Peyer's patch (tissue), 4 donors: ENCODE results near the gene VPS4B.

Source experiments
- CTCF ChIP-seq, 6 experiments: fragments of 450-650 bp in 4 of 6; fragments of 200-600 bp in 2 of 6; sonication (generic) in 1 of 6; IDR thresholded peaks; one replicate each; pipeline ENCODE4 v1.5.1; 2017 to 2019; ENCODE audit warnings: antibody characterized with exemption in 6 of 6, mild to moderate bottlenecking in 3 of 6, moderate library complexity in 1 of 6
- POLR2A ChIP-seq, 2 donors: fragments of 450-650 bp; IDR thresholded peaks; one replicate each; pipeline ENCODE4 v1.5.1; 2017; ENCODE audit warnings: antibody characterized with exemption in 2 of 2, mild to moderate bottlenecking in 2 of 2, moderate library complexity in 2 of 2

- TF ChIP-seq POLR2A (IDR thresholded peaks at IDR 0.05) (no peak), CTCF (IDR thresholded peaks at IDR 0.05) (no peak)
Measured at GRCh38 chr18:63438181-63438580, 15.9 kb upstream of the VPS4B start.
